K562 (cell line): ENCODE results near the gene VILL. TPM values are rescaled to one million over a fixed set of nuclear protein-coding genes. Genes with fewer than 3 reads are reported as not detected.
A peak's percentile ranks its signal among the peaks of the same experiment; 100 is the strongest.

Experiments used
- CBX5 ChIP-seq: IDR thresholded peaks from 2 replicates; pipeline ENCODE4 v1.6.1; 2014; ENCODE audit warnings: low read depth, borderline replicate concordance
- CC2D1A ChIP-seq: fragments of 450-650 bp; IDR thresholded peaks from 2 replicates; pipeline ENCODE4 v1.6.1; 2017; ENCODE audit warnings: mild to moderate bottlenecking
- CREB1 ChIP-seq, 2 experiments: sonication (generic) in 1 of 2; formaldehyde crosslinking in 1 of 2; IDR thresholded peaks; 2 replicates each; pipeline versions ENCODE4 v1.6.1 to v1.8.0; 2012 to 2022; ENCODE audit warnings: inconsistent platforms in 1 of 2, mild to moderate bottlenecking in 1 of 2, missing genetic modification reagents in 1 of 2, moderate library complexity in 1 of 2
- DPF2 ChIP-seq: fragments of 450-650 bp; IDR thresholded peaks from 2 replicates; pipeline ENCODE4 v1.6.1; 2016
- FIP1L1 ChIP-seq: fragments of 200-400 bp; formaldehyde crosslinking; IDR thresholded peaks from 2 replicates; pipeline ENCODE4 v1.6.1; 2018; ENCODE audit warnings: mild to moderate bottlenecking, low read depth, low read length; ENCODE audit not compliant: poor library complexity, severe bottlenecking
- FOXK1 ChIP-seq: sonication (generic); formaldehyde crosslinking; IDR thresholded peaks from 2 replicates; pipeline ENCODE4 v1.8.0; 2022; ENCODE audit warnings: missing genetic modification reagents, mild to moderate bottlenecking, borderline replicate concordance
- FOXP4 ChIP-seq: sonication (generic); formaldehyde crosslinking; IDR thresholded peaks from 2 replicates; pipeline ENCODE4 v1.8.0; 2022; ENCODE audit warnings: mild to moderate bottlenecking, missing genetic modification reagents, borderline replicate concordance
- KAT8 ChIP-seq: fragments of 450-650 bp; IDR thresholded peaks from 2 replicates; pipeline ENCODE4 v1.6.1; 2016; ENCODE audit warnings: low read depth, mild to moderate bottlenecking
- MCM2 ChIP-seq: fragments of 450-650 bp; IDR thresholded peaks from 2 replicates; pipeline ENCODE4 v1.6.1; 2017; ENCODE audit warnings: low read depth, mild to moderate bottlenecking
- MECOM ChIP-seq: fragments of 250-450 bp; sonication (Bioruptor Pico); IDR thresholded peaks from 2 replicates; pipeline ENCODE4 v1.8.0; 2022; ENCODE audit warnings: inconsistent platforms
- NFIX ChIP-seq: fragments of 250-450 bp; sonication (Bioruptor Pico); IDR thresholded peaks from 2 replicates; pipeline ENCODE4 v1.4.0; 2020; ENCODE audit warnings: low read depth, mild to moderate bottlenecking, moderate library complexity
- PML ChIP-seq: IDR thresholded peaks from 2 replicates; pipeline ENCODE4 v1.6.1; 2012; ENCODE audit warnings: low read length, inconsistent platforms
- POLR3A ChIP-seq: IDR thresholded peaks from 2 replicates; pipeline ENCODE4 v1.6.1; 2011; ENCODE audit warnings: borderline replicate concordance, mild to moderate bottlenecking, moderate library complexity; ENCODE audit not compliant: insufficient read length, insufficient read depth; ENCODE audit errors: extremely low read depth
- PPARD ChIP-seq: fragments of 250-450 bp; sonication (Bioruptor Pico); IDR thresholded peaks from 2 replicates; pipeline ENCODE4 v1.8.0; 2022; ENCODE audit warnings: inconsistent platforms, mild to moderate bottlenecking, moderate library complexity
- RHOXF2B ChIP-seq: fragments of 250-450 bp; sonication (Bioruptor Pico); conservative IDR thresholded peaks from 2 replicates; pipeline ENCODE4 v1.5.1; 2021
- SIX5 ChIP-seq, 2 experiments: IDR thresholded peaks; 2 replicates each; pipeline ENCODE4 v1.6.1; 2011; ENCODE audit warnings: low read length in 2 of 2, borderline replicate concordance in 1 of 2, low read depth in 1 of 2, mild to moderate bottlenecking in 1 of 2, moderate library complexity in 1 of 2; ENCODE audit not compliant: insufficient read depth in 1 of 2
- SMAD1 ChIP-seq: fragments of 150-350 bp; IDR thresholded peaks from 2 replicates; pipeline ENCODE4 v1.6.1; 2014; ENCODE audit warnings: low read length, low read depth; ENCODE audit not compliant: partially characterized antibody
- SMC3 ChIP-seq: conservative IDR thresholded peaks from 2 replicates; pipeline ENCODE4 v1.6.1; 2011; ENCODE audit warnings: low read depth, low read length, improper control_type of control experiment; ENCODE audit not compliant: insufficient read depth
- SP1 ChIP-seq: sonication (generic); formaldehyde crosslinking; IDR thresholded peaks from 2 replicates; pipeline ENCODE4 v1.8.1; 2022; ENCODE audit warnings: mild to moderate bottlenecking, missing genetic modification reagents
- SREBF1 ChIP-seq: fragments of 150-350 bp; IDR thresholded peaks from 2 replicates; pipeline ENCODE4 v1.6.1; 2014; ENCODE audit warnings: antibody characterized with exemption, low read depth, low read length, borderline replicate concordance
- TAL1 ChIP-seq: fragments of 450-650 bp; IDR thresholded peaks from 2 replicates; pipeline ENCODE4 v1.6.1; 2016; ENCODE audit warnings: mild to moderate bottlenecking
- TEAD4 ChIP-seq, 2 experiments: sonication (generic) in 1 of 2; formaldehyde crosslinking in 1 of 2; IDR thresholded peaks; 2 replicates each; pipeline versions ENCODE4 v1.6.1 to v1.8.0; 2012 to 2022; ENCODE audit warnings: borderline replicate concordance in 1 of 2, inconsistent platforms in 1 of 2, low read length in 1 of 2, mild to moderate bottlenecking in 1 of 2, missing genetic modification reagents in 1 of 2
- XRCC5 ChIP-seq: fragments of 200-400 bp; formaldehyde crosslinking; IDR thresholded peaks from 2 replicates; pipeline ENCODE4 v1.6.1; 2017; ENCODE audit warnings: low read depth, mild to moderate bottlenecking, low read length
- ZNF175 ChIP-seq: fragments of 200-800 bp; sonication (Bioruptor generic); IDR thresholded peaks from 2 replicates; pipeline ENCODE4 v1.6.1; 2016; ENCODE audit warnings: low read depth, mild to moderate bottlenecking, missing genetic modification characterization, missing compliant biosample characterization
- ZNF263 ChIP-seq: sonication (generic); formaldehyde crosslinking; IDR thresholded peaks from 2 replicates; pipeline ENCODE4 v1.8.0; 2022; ENCODE audit warnings: mild to moderate bottlenecking, missing genetic modification reagents, borderline replicate concordance
- ZNF561 ChIP-seq: fragments of 450-650 bp; formaldehyde crosslinking; conservative IDR thresholded peaks from 2 replicates; pipeline ENCODE4 v1.4.0; 2020; ENCODE audit warnings: mild to moderate bottlenecking, moderate library complexity
- ZNF830 ChIP-seq: fragments of 250-450 bp; sonication (Bioruptor Pico); IDR thresholded peaks from 2 replicates; pipeline ENCODE4 v1.5.0; 2021; ENCODE audit warnings: mild to moderate bottlenecking
- polyA plus RNA-seq, 8 experiments: library from polyadenylated mRNA; depleted of rRNA in 4 of 8; stranded (reverse) in 5 of 8; unstranded in 3 of 8; fragments of >200 nt; fragmentation: Nextera tagmentation in 2 of 8; fragmentation: Illumina TruSeq in 1 of 8; extraction: Ambion mirVana in 2 of 8; extraction: Trizol in 1 of 8; gene quantifications; 2 replicates each; pipeline versions ENCODE4 v1.2.1 to v1.2.3, GENCODE V29; 2011 to 2014; ENCODE audit warnings: inconsistent platforms in 1 of 8, missing spikeins in 1 of 8
- total RNA-seq, 7 experiments: library from RNA; depleted of rRNA in 6 of 7; stranded (reverse); fragments of >200 nt in 6 of 7; fragmentation: Illumina TruSeq in 2 of 7; extraction: Trizol in 2 of 7; gene quantifications; 2 replicates each; pipeline versions ENCODE4 v1.2.1 to v1.2.3, GENCODE V29; 2011 to 2021; ENCODE audit warnings: low replicate concordance in 1 of 7

VILL gene
- total and polyA plus RNA-seq, 9 of the 15 experiments (the other 6 are each of a cell fraction or from before 2014, with no cell fraction given): 0.11 to 16.0 (median 8.8) TPM

DNA sequence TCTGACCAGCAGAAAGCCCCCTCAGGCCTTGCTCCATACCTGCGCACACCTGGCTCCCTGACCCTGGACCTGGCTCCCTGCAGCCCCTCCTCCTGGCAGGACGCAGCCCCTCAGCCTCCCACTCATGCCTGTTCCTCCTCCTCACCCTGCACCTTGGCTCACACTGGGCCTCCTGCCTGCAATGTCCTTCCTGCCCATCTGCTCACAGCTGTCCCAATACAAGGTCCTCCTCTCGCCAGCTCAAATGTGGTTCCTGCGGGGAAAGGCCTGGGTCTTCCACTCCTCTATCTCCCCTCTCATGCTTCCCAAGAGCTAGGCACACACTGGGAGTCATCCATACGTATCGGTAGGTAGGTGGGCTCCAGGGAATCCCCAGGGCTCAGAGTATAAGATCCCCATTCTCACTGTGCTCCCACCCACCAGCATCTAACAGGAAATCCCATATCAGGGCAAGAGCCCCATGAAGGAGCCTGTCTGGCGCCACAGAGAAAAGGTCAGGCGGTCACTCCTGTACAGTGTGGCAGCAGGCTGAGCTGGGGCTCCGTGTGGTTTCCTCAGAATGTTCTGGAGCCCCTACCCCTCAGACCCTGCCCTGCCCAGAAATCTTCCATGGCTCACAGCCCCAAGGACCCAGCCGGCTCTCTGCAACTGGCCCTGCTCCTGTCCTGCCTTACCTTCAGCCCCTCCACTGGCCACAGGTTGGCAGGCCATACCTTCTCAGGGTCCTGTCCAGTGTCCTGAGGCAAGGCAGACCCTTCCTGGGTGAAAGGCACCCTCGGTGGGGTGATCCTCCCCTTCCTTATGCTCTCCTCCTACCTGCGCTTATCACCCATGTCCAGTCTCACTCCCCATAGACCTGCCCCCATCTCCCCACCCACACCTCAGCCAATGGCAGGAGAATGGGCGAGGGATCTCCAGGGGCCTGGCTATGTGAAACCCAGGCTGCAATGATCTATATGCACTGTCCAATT lies 28.0 kb downstream of the VILL start (continued):
- TF ChIP-seq CBX5: no peak
- TF ChIP-seq FIP1L1: no peak
- no peak for TF ChIP-seq MCM2
- no peak for TF ChIP-seq ZNF830 (CRISPR knock-in tag)
- TF ChIP-seq TEAD4 (IDR thresholded peaks at IDR 0.05; ENCODE audit: low read length): peak; percentile 60; the same call in 1 of the 2 replicates
- TF ChIP-seq TEAD4 (CRISPR knock-in tag; IDR thresholded peaks at IDR 0.05; ENCODE audit: borderline replicate concordance): no peak
- TF ChIP-seq MECOM (CRISPR knock-in tag): no peak
- TF ChIP-seq NFIX (CRISPR knock-in tag): no peak
- TF ChIP-seq SIX5 (IDR thresholded peaks at IDR 0.05; ENCODE audit: borderline replicate concordance in 1 of 2, insufficient read depth in 1 of 2, low read depth in 1 of 2, low read length in 2 of 2): no peak
- peak; percentile 71 for TF ChIP-seq DPF2
- no peak for TF ChIP-seq SREBF1
- TF ChIP-seq CREB1 (IDR thresholded peaks at IDR 0.05): no peak
- TF ChIP-seq CREB1 (CRISPR knock-in tag; IDR thresholded peaks at IDR 0.05): no peak
- TF ChIP-seq ZNF561 (CRISPR knock-in tag): no peak
- no peak for TF ChIP-seq PPARD
- no peak for TF ChIP-seq POLR3A
- peak; percentile 66; the same call in 1 of the 2 replicates for TF ChIP-seq TAL1
- TF ChIP-seq SMAD1: no peak
- no peak for TF ChIP-seq PML
- no peak for TF ChIP-seq FOXP4 (CRISPR knock-in tag)
- no peak for TF ChIP-seq FOXK1 (CRISPR knock-in tag)
- TF ChIP-seq SMC3: no peak
- peak; percentile 55; the same call in 1 of the 2 replicates for TF ChIP-seq CC2D1A
- no peak for TF ChIP-seq SP1 (CRISPR knock-in tag)
- TF ChIP-seq ZNF175 (CRISPR knock-in tag): no peak
- no peak for TF ChIP-seq KAT8
- TF ChIP-seq XRCC5: no peak; the same call in 1 of the 2 replicates
- TF ChIP-seq RHOXF2B: no peak
- TF ChIP-seq ZNF263 (CRISPR knock-in tag): peak; percentile 80
